Liver (tissue), 9 donors: Measurements from ENCODE around the gene PPHLN1. TPM values are rescaled to one million over a fixed set of nuclear protein-coding genes. Genes with fewer than 3 reads are reported as not detected.

Source experiments
- DNase-seq: peaks from one replicate; pipeline ENCODE4 v3.0.0-alpha.2; 2017; ENCODE audit warnings: low spot score
- H3K27ac ChIP-seq, 2 donors: one replicate each; pipeline ENCODE4 v1.7.0; 2013; ENCODE audit warnings: inconsistent platforms in 2 of 2, low read length in 2 of 2, control low read depth in 1 of 2, low read depth in 1 of 2, mild to moderate bottlenecking in 1 of 2
- H3K27me3 ChIP-seq, 4 donors: one replicate each; pipeline versions ENCODE4 v1.6.1 to v1.7.0; 2013; ENCODE audit warnings: low read length in 3 of 4, inconsistent platforms in 1 of 4, mild to moderate bottlenecking in 1 of 4, moderate library complexity in 1 of 4; ENCODE audit not compliant: control insufficient read depth in 4 of 4, insufficient read depth in 4 of 4
- H3K36me3 ChIP-seq, 4 donors: one replicate each; pipeline versions ENCODE4 v1.6.1 to v1.7.0; 2013; ENCODE audit warnings: low read length in 3 of 4, mild to moderate bottlenecking in 3 of 4, low read depth in 1 of 4, moderate library complexity in 1 of 4; ENCODE audit not compliant: control insufficient read depth in 4 of 4, insufficient read depth in 3 of 4
- H3K4me1 ChIP-seq, 4 donors: one replicate each; pipeline versions ENCODE4 v1.6.1 to v1.7.0; 2013; ENCODE audit warnings: low read length in 3 of 4, mild to moderate bottlenecking in 3 of 4, moderate library complexity in 1 of 4; ENCODE audit not compliant: control insufficient read depth in 4 of 4, insufficient read depth in 4 of 4
- H3K4me3 ChIP-seq, 3 donors: one replicate each; pipeline versions ENCODE4 v1.6.1 to v1.7.0; 2013; ENCODE audit warnings: low read length in 3 of 3, control low read depth in 1 of 3, low read depth in 1 of 3, mild to moderate bottlenecking in 1 of 3
- H3K9ac ChIP-seq, 2 donors: one replicate each; pipeline ENCODE4 v1.7.0; 2013; ENCODE audit warnings: low read length in 2 of 2, mild to moderate bottlenecking in 2 of 2, moderate library complexity in 2 of 2, control low read depth in 1 of 2, low read depth in 1 of 2
- H3K9me3 ChIP-seq, 4 donors: one replicate each; pipeline versions ENCODE4 v1.6.1 to v1.7.0; 2013; ENCODE audit warnings: low read length in 3 of 4; ENCODE audit not compliant: control insufficient read depth in 4 of 4
- ATF3 ChIP-seq: IDR thresholded peaks from 2 replicates; pipeline ENCODE4 v1.6.1; 2016; ENCODE audit warnings: antibody characterized with exemption
- CTCF ChIP-seq: fragments of 150-350 bp; IDR thresholded peaks from 2 replicates; pipeline ENCODE4 v1.5.1; 2017; ENCODE audit warnings: improper control_type of control experiment, low read depth, low read length; ENCODE audit not compliant: missing input control
- EGR1 ChIP-seq, 2 donors: IDR thresholded peaks; 2 replicates each; pipeline ENCODE4 v1.6.1; 2016 to 2018; ENCODE audit warnings: antibody characterized with exemption in 2 of 2, low read depth in 2 of 2
- FOXA1 ChIP-seq: IDR thresholded peaks from 2 replicates; pipeline ENCODE4 v1.6.1; 2016; ENCODE audit warnings: antibody characterized with exemption
- FOXA2 ChIP-seq: IDR thresholded peaks from 2 replicates; pipeline ENCODE4 v1.6.1; 2016; ENCODE audit warnings: antibody characterized with exemption
- GABPA ChIP-seq, 2 donors: IDR thresholded peaks in 1 of 2; conservative IDR thresholded peaks in 1 of 2; 2 replicates each; pipeline ENCODE4 v1.6.1; 2016; ENCODE audit warnings: antibody characterized with exemption in 2 of 2, mild to moderate bottlenecking in 1 of 2, moderate library complexity in 1 of 2
- HNF4A ChIP-seq, 2 donors: conservative IDR thresholded peaks; 2 replicates each; pipeline ENCODE4 v1.6.1; 2016; ENCODE audit warnings: antibody characterized with exemption in 2 of 2, mild to moderate bottlenecking in 2 of 2
- HNF4G ChIP-seq: IDR thresholded peaks from 2 replicates; pipeline ENCODE4 v1.6.1; 2016; ENCODE audit warnings: antibody characterized with exemption
- JUND ChIP-seq, 2 donors: IDR thresholded peaks; 2 replicates each; pipeline ENCODE4 v1.6.1; 2016; ENCODE audit warnings: antibody characterized with exemption in 2 of 2
- MAX ChIP-seq: IDR thresholded peaks from 2 replicates; pipeline ENCODE4 v1.6.1; 2016; ENCODE audit warnings: antibody characterized with exemption
- NR2F2 ChIP-seq: IDR thresholded peaks from 2 replicates; pipeline ENCODE4 v1.6.1; 2016; ENCODE audit warnings: antibody characterized with exemption
- RAD21 ChIP-seq, 2 donors: IDR thresholded peaks; 2 replicates each; pipeline ENCODE4 v1.6.1; 2016; ENCODE audit warnings: antibody characterized with exemption in 2 of 2, mild to moderate bottlenecking in 2 of 2
- REST ChIP-seq: IDR thresholded peaks from 2 replicates; pipeline ENCODE4 v1.6.1; 2016; ENCODE audit warnings: antibody characterized with exemption, mild to moderate bottlenecking
- RXRA ChIP-seq, 2 donors: IDR thresholded peaks; 2 replicates each; pipeline ENCODE4 v1.6.1; 2017 to 2018; ENCODE audit warnings: antibody characterized with exemption in 2 of 2, mild to moderate bottlenecking in 1 of 2
- SP1 ChIP-seq: IDR thresholded peaks from 2 replicates; pipeline ENCODE4 v1.6.1; 2018; ENCODE audit warnings: antibody characterized with exemption, mild to moderate bottlenecking
- TAF1 ChIP-seq: conservative IDR thresholded peaks from 2 replicates; pipeline ENCODE4 v1.6.1; 2016; ENCODE audit warnings: antibody characterized with exemption, mild to moderate bottlenecking
- YY1 ChIP-seq: IDR thresholded peaks from 2 replicates; pipeline ENCODE4 v1.6.1; 2016; ENCODE audit warnings: antibody characterized with exemption, mild to moderate bottlenecking
- ZBTB33 ChIP-seq: IDR thresholded peaks from 2 replicates; pipeline ENCODE4 v1.6.1; 2016; ENCODE audit warnings: antibody characterized with exemption
- WGBS: extraction: QIAGEN DNeasy Blood & Tissue Kit; methylation state at CpG from one replicate; pipeline ENCODE4 v1.1.7; 2013; 5-methylcytosine and 5-hydroxymethylcytosine counted together
- polyA plus RNA-seq, 2 donors: library from polyadenylated mRNA; stranded (reverse) in 1 of 2; unstranded in 1 of 2; fragments of 200-250 nt in 1 of 2; fragments of >200 nt in 1 of 2; fragmentation: Nextera tagmentation in 1 of 2; extraction: Ambion mirVana in 1 of 2; gene quantifications; one replicate each; pipeline versions ENCODE4 v1.2.1 to v1.2.3, GENCODE V29; 2013 to 2015
- total RNA-seq, 2 donors: library from RNA; depleted of rRNA; stranded (reverse); fragments of >200 nt; gene quantifications; one replicate each; pipeline ENCODE4 v1.2.3, GENCODE V29; 2014
- donor health status: healthy.
- donor health status: healthy.
- donor health status: healthy.
- donor health status: healthy.
- donor health status: healthy.

The PPHLN1 gene
- total and polyA plus RNA-seq, 4 donors = 11.6 to 40.3 (median 27.7) TPM

- TF ChIP-seq ATF3 = no peak
- TF ChIP-seq YY1 = no peak
- no peak for TF ChIP-seq SP1
- no peak for TF ChIP-seq TAF1
- no peak for TF ChIP-seq FOXA1
- TF ChIP-seq EGR1 (IDR thresholded peaks at IDR 0.05; ENCODE audit: low read depth in 2 of 2) = no peak
- TF ChIP-seq GABPA (IDR thresholded peaks at IDR 0.05 in 1 of 2, conservative IDR thresholded peaks at IDR 0.05 in 1 of 2) = no peak
- TF ChIP-seq ZBTB33 = no peak
- no peak for TF ChIP-seq HNF4G
- TF ChIP-seq JUND (IDR thresholded peaks at IDR 0.05) = no peak
- no peak for TF ChIP-seq RAD21 (IDR thresholded peaks at IDR 0.05)
- no peak for TF ChIP-seq NR2F2
- no peak for TF ChIP-seq CTCF
- TF ChIP-seq RXRA (IDR thresholded peaks at IDR 0.05) = no peak
- no peak for TF ChIP-seq FOXA2
- H3K4me1 ChIP-seq = peaks cover 0 to 17% (median 12%) of the 10 kb centered on the region in 4 donors
- no peaks in the 10 kb centered on the region for H3K9me3 ChIP-seq
- DNase-seq = no peak
- no peak overlapping the region for H3K9ac ChIP-seq
- H3K36me3 ChIP-seq = no peaks in the 10 kb centered on the region
- no peak overlapping the region for H3K27ac ChIP-seq
- 69% methylated on average over 3 of the region's 3 CpGs for WGBS
- no peaks in the 10 kb centered on the region for H3K27me3 ChIP-seq
- H3K4me3 ChIP-seq = no peak overlapping the region
These were observed 44.1 kb upstream of the PPHLN1 start for GRCh38 chr12:42281844-42282243.

GRCh38 chr12:42282294-42282693, 43.7 kb upstream of the PPHLN1 start:
- no peak overlapping the region for H3K27ac ChIP-seq
- no peak for DNase-seq
- no peaks in the 10 kb centered on the region for H3K9me3 ChIP-seq
- TF ChIP-seq MAX (no peak), CTCF (no peak), SP1 (peak; percentile 88), ZBTB33 (no peak), JUND (IDR thresholded peaks at IDR 0.05) (peak; percentile 29 to 39), NR2F2 (peak; percentile 20), ATF3 (no peak), HNF4G (peak; percentile 74), FOXA2 (no peak), TAF1 (no peak), GABPA (IDR thresholded peaks at IDR 0.05 in 1 of 2, conservative IDR thresholded peaks at IDR 0.05 in 1 of 2) (no peak), HNF4A (conservative IDR thresholded peaks at IDR 0.05) (peak; percentile 82), REST (no peak), EGR1 (IDR thresholded peaks at IDR 0.05; ENCODE audit: low read depth in 2 of 2) (peak in 1 of 2 donors; percentile 23), RXRA (IDR thresholded peaks at IDR 0.05) (peak; percentile 93 to 96), FOXA1 (peak; percentile 13), YY1 (peak; percentile 34), RAD21 (IDR thresholded peaks at IDR 0.05) (no peak)
- H3K9ac ChIP-seq = no peak overlapping the region
- no peak overlapping the region for H3K4me3 ChIP-seq
- 15% methylated on average over 2 of the region's 2 CpGs for WGBS
- peaks cover 0 to 17% (median 12%) of the 10 kb centered on the region in 4 donors for H3K4me1 ChIP-seq
- H3K36me3 ChIP-seq = no peaks in the 10 kb centered on the region
- no peaks in the 10 kb centered on the region for H3K27me3 ChIP-seq
